ENCODE results near the gene AHCTF1. TPM values are rescaled to one million over a fixed set of nuclear protein-coding genes. Genes with fewer than 3 reads are reported as not detected.

Gene AHCTF1
- total RNA-seq, 1 experiment from 2014 or later: 44.3 TPM

- Mint-ChIP-seq H3K27me3 (ENCODE audit: low read depth) (peaks cover 2% of the 10 kb centered on the region; the same call in 1 of the 2 replicates), H3K36me3 (ENCODE audit: insufficient read depth in 1 of 3, low read depth in 3 of 3) (peaks cover 5 to 15% (median 9%) of the 10 kb centered on the region in 3 experiments; a peak in 5 of 7 replicates), H3K27ac (no peak overlapping the region), H3K4me1 (no peaks in the 10 kb centered on the region), H3K9me3 (peaks cover 18 to 26% of the 10 kb centered on the region in 2 experiments), H3K4me3 (no peak overlapping the region)
- Histone ChIP-seq H2BK20ac (ENCODE audit: low read depth, low read length, poor library complexity, severe bottlenecking) (no peak overlapping the region), H4K20me1 (ENCODE audit: control insufficient read depth, insufficient read depth, insufficient read length) (no peaks in the 10 kb centered on the region), H3K23me2 (ENCODE audit: insufficient read length, low read depth, low read length, poor library complexity, severe bottlenecking) (no peaks in the 10 kb centered on the region), H3K56ac (ENCODE audit: insufficient read length, low read depth, low read length) (no peak overlapping the region), H2AFZ (ENCODE audit: low read length) (no peak overlapping the region), H2BK12ac (ENCODE audit: insufficient read length, low read depth, low read length) (no peak overlapping the region), H2BK5ac (ENCODE audit: insufficient read length, low read length) (no peak overlapping the region), H2BK120ac (ENCODE audit: low read depth, low read length, poor library complexity, severe bottlenecking) (no peak overlapping the region), H3K27ac (ENCODE audit: insufficient read length, low read depth, low read length) (no peak overlapping the region), H3K23ac (ENCODE audit: insufficient read length, low read depth, low read length) (no peak overlapping the region), H3K9ac (ENCODE audit: extremely low read depth, insufficient read length, low read length) (no peak overlapping the region), H3K14ac (ENCODE audit: insufficient read depth, low read length) (no peak overlapping the region), H4K91ac (ENCODE audit: insufficient read length, low read depth, low read length) (no peak overlapping the region), H4K5ac (ENCODE audit: insufficient read length, low read depth, low read length) (no peak overlapping the region), H3K4me2 (ENCODE audit: insufficient read depth, insufficient read length, low read length) (no peak overlapping the region), H3K79me1 (ENCODE audit: insufficient read depth, low read depth, low read length, poor library complexity, severe bottlenecking) (no peaks in the 10 kb centered on the region), H2AK5ac (ENCODE audit: insufficient read length, low read length) (no peak overlapping the region), H3T11ph (ENCODE audit: low read length) (no peak overlapping the region), H3K4me1 (ENCODE audit: insufficient read depth, low read length) (no peaks in the 10 kb centered on the region), H3K27me3 (ENCODE audit: insufficient read depth, low read length) (no peaks in the 10 kb centered on the region), H3K4ac (ENCODE audit: low read depth, low read length) (no peak overlapping the region), H3K79me2 (ENCODE audit: insufficient read depth, low read length) (no peaks in the 10 kb centered on the region), H2BK15ac (ENCODE audit: low read depth, low read length) (no peak overlapping the region), H4K8ac (replicated peaks; ENCODE audit: insufficient read length, low read depth, low read length) (no peak overlapping the region), H3K9me3 (ENCODE audit: control insufficient read depth, low read depth, low read length) (peaks cover 5% of the 10 kb centered on the region), H3K18ac (ENCODE audit: insufficient read length, low read depth, low read length) (no peak overlapping the region)
- no peak for TF ChIP-seq CTCF (conservative IDR thresholded peaks at IDR 0.05)
- DNase-seq: no peak
- no CpG with 5 or more reads among the region's 5 CpGs for WGBS (ENCODE audit: extremely low coverage, insufficient read length, low lambda C conversion rate)
These were observed 104.4 kb downstream of the AHCTF1 start for GRCh38 chr1:246827396-246827795.

Data from H9 (cell line).